Neuronal stem cell (in vitro differentiated cells): ENCODE measurements around the gene DNAH2.

Experiments used
- DNase-seq: peaks from one replicate; pipeline ENCODE4 v3.0.0-alpha.2; 2013; ENCODE audit warnings: low spot score
- H2AFZ ChIP-seq: one replicate; pipeline ENCODE4 v1.6.1; 2013; ENCODE audit warnings: mild to moderate bottlenecking, low read length, inconsistent platforms
- H2AK5ac ChIP-seq: 2 replicates; pipeline ENCODE4 v1.6.1; 2013; ENCODE audit warnings: low read depth, mild to moderate bottlenecking, inconsistent platforms, low read length, moderate library complexity, mixed read lengths
- H2BK120ac ChIP-seq: 2 replicates; pipeline ENCODE4 v1.6.1; 2013; ENCODE audit warnings: low read depth, mild to moderate bottlenecking, inconsistent platforms, low read length, moderate library complexity, mixed read lengths
- H2BK12ac ChIP-seq: one replicate; pipeline ENCODE4 v1.6.1; 2013; ENCODE audit warnings: low read length, inconsistent platforms
- H2BK15ac ChIP-seq: 2 replicates; pipeline ENCODE4 v1.6.1; 2013; ENCODE audit warnings: mild to moderate bottlenecking, low read length, inconsistent platforms, mixed read lengths
- H2BK5ac ChIP-seq: one replicate; pipeline ENCODE4 v1.6.1; 2013; ENCODE audit warnings: inconsistent platforms, mild to moderate bottlenecking, low read length, moderate library complexity
- H3K14ac ChIP-seq: one replicate; pipeline ENCODE4 v1.6.1; 2013; ENCODE audit warnings: low read length, inconsistent platforms
- H3K18ac ChIP-seq: 2 replicates; pipeline ENCODE4 v1.6.1; 2013; ENCODE audit warnings: low read length, inconsistent platforms
- H3K23ac ChIP-seq: 2 replicates; pipeline ENCODE4 v1.6.1; 2013; ENCODE audit warnings: low read depth, mild to moderate bottlenecking, mixed read lengths, low read length, inconsistent platforms; ENCODE audit not compliant: poor library complexity
- H3K27ac ChIP-seq: replicated peaks from 3 replicates; pipeline ENCODE4 v1.5.1; 2013; ENCODE audit warnings: low read length, inconsistent platforms
- H3K27me3 ChIP-seq, 3 experiments: 2 replicates each; pipeline ENCODE4 v1.6.1; 2013; ENCODE audit warnings: low read length in 3 of 3, mild to moderate bottlenecking in 2 of 3, inconsistent platforms in 1 of 3, low read depth in 1 of 3, mixed read lengths in 1 of 3, moderate library complexity in 1 of 3; ENCODE audit not compliant: control insufficient read depth in 3 of 3, insufficient read depth in 3 of 3
- H3K36me3 ChIP-seq, 2 donors: replicated peaks in 1 of 2; 2 replicates each; pipeline ENCODE4 v1.6.1; 2013; ENCODE audit warnings: low read length in 2 of 2; ENCODE audit not compliant: control insufficient read depth in 2 of 2, insufficient read depth in 2 of 2
- H3K4ac ChIP-seq: 2 replicates; pipeline ENCODE4 v1.6.1; 2013; ENCODE audit warnings: inconsistent platforms, mild to moderate bottlenecking, low read length, moderate library complexity
- H3K4me1 ChIP-seq, 2 donors: 1 replicate in 1 of 2; 2 replicates in 1 of 2; pipeline ENCODE4 v1.6.1; 2013; ENCODE audit warnings: low read length in 2 of 2, low read depth in 1 of 2; ENCODE audit not compliant: control insufficient read depth in 2 of 2, insufficient read depth in 1 of 2
- H3K4me2 ChIP-seq: one replicate; pipeline ENCODE4 v1.6.1; 2013; ENCODE audit warnings: mild to moderate bottlenecking, low read length, inconsistent platforms; ENCODE audit not compliant: insufficient read depth, poor library complexity, severe bottlenecking
- H3K4me3 ChIP-seq, 2 donors: 2 replicates each; pipeline ENCODE4 v1.5.1; 2013; ENCODE audit warnings: low read length in 2 of 2, mild to moderate bottlenecking in 2 of 2, inconsistent platforms in 1 of 2, moderate library complexity in 1 of 2
- H3K79me1 ChIP-seq: one replicate; pipeline ENCODE4 v1.6.1; 2013; ENCODE audit warnings: low read depth, mild to moderate bottlenecking, inconsistent platforms, low read length, moderate library complexity
- H3K9ac ChIP-seq: one replicate; pipeline ENCODE4 v1.6.1; 2013; ENCODE audit warnings: mild to moderate bottlenecking, low read depth, low read length, inconsistent platforms; ENCODE audit not compliant: poor library complexity
- H3K9me3 ChIP-seq, 2 donors: replicated peaks in 1 of 2; 2 replicates each; pipeline versions ENCODE3 to v1.6.1; 2013; ENCODE audit warnings: low read length in 2 of 2, mild to moderate bottlenecking in 2 of 2, inconsistent platforms in 1 of 2, low read depth in 1 of 2, mixed read lengths in 1 of 2, moderate library complexity in 1 of 2; ENCODE audit not compliant: control insufficient read depth in 2 of 2, insufficient read depth in 1 of 2
- H4K8ac ChIP-seq: one replicate; pipeline ENCODE4 v1.6.1; 2013; ENCODE audit warnings: low read depth, mild to moderate bottlenecking, inconsistent platforms, low read length, moderate library complexity
- H4K91ac ChIP-seq: one replicate; pipeline ENCODE4 v1.6.1; 2013; ENCODE audit warnings: low read length, low read depth, mild to moderate bottlenecking, inconsistent platforms; ENCODE audit not compliant: poor library complexity
- WGBS, 2 donors: extraction: QIAGEN DNeasy Blood & Tissue Kit; methylation state at CpG; one replicate each; pipeline ENCODE4 v1.1.7; 2013; ENCODE audit warnings: missing lambda C conversion rate in 2 of 2, mixed read lengths in 1 of 2; ENCODE audit not compliant: insufficient read length in 2 of 2, insufficient replicate concordance in 1 of 2; ENCODE audit errors: extremely low coverage in 2 of 2; 5-methylcytosine and 5-hydroxymethylcytosine counted together

The DNAH2 gene

DNA sequence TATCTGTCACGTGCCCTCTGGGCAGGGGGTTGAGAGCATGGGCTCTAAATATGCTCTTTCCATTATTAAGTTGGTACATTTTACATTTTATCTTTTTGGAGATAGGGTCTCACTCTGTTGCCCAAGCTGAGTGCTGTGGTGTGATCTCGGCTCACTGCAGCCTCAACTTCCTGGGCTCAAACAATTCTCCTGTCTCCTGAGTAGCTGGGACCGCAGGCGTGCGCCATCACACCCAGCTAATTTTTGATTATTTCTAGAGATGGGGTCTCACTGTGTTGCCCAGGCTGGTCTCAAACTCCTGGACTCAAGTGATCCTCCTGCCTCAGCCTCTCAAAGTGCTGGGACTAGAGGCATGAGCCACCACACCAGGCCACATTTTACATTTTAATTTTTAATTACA is 72.6 kb downstream of the DNAH2 start:
- H2BK12ac ChIP-seq, result no peak overlapping the region
- peaks cover 0 to 7% of the 10 kb centered on the region in 2 donors for H3K4me1 ChIP-seq
- no peak overlapping the region for H3K18ac ChIP-seq
- no peak overlapping the region for H2AFZ ChIP-seq
- H3K36me3 ChIP-seq, result no peaks in the 10 kb centered on the region
- H2BK120ac ChIP-seq, result no peak overlapping the region
- peaks cover 0 to 14% (median 0%) of the 10 kb centered on the region in 3 experiments for H3K27me3 ChIP-seq
- H4K91ac ChIP-seq, result no peak overlapping the region
- H3K4ac ChIP-seq, result no peak overlapping the region
- no peak overlapping the region for H3K4me3 ChIP-seq
- no peak overlapping the region for H3K4me2 ChIP-seq
- H2BK15ac ChIP-seq, result no peak overlapping the region
- H3K9ac ChIP-seq, result no peak overlapping the region
- no peak overlapping the region for H2BK5ac ChIP-seq
- H3K79me1 ChIP-seq, result no peaks in the 10 kb centered on the region
- no peak overlapping the region for H3K23ac ChIP-seq
- DNase-seq, result no peak
- H4K8ac ChIP-seq, result no peak overlapping the region
- no peak overlapping the region for H3K27ac ChIP-seq
- H3K9me3 ChIP-seq, result no peaks in the 10 kb centered on the region
- H2AK5ac ChIP-seq, result no peak overlapping the region
- WGBS, 2 donors, result no CpG with 5 or more reads among the region's 5 CpGs
- no peak overlapping the region for H3K14ac ChIP-seq

DNA sequence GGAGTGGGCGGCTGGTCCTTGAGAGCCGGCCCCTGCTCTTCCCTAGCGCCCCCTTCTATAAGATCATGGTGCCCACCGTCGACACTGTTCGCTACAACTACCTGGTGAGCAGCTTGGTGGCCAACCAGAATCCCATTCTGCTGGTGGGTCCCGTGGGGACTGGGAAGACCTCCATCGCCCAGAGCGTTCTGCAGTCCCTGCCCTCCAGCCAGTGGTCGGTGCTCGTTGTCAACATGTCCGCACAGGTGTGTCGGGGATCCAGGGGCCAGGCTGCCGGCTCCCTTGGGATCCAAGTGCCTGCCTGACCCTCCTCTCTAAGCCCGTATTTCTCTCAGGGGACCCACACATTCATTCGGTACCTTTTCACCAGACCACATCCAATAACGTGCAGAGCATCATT is 75.1 kb downstream of the DNAH2 start:
- Histone ChIP-seq H3K27ac (no peak overlapping the region), H3K23ac (peak overlapping the region; percentile 48), H2AK5ac (no peak overlapping the region), H2BK120ac (no peak overlapping the region), H3K14ac (no peak overlapping the region), H3K4ac (no peak overlapping the region), H2BK5ac (no peak overlapping the region), H2BK15ac (no peak overlapping the region), H3K18ac (no peak overlapping the region), H3K9me3 (no peaks in the 10 kb centered on the region), H3K4me2 (no peak overlapping the region), H3K27me3 (peaks cover 0 to 3% (median 0%) of the 10 kb centered on the region in 3 experiments), H3K4me1 (peaks cover 0 to 7% of the 10 kb centered on the region in 2 donors), H3K79me1 (no peaks in the 10 kb centered on the region), H3K36me3 (no peaks in the 10 kb centered on the region), H4K91ac (no peak overlapping the region), H2AFZ (no peak overlapping the region), H4K8ac (peak overlapping the region; percentile 19), H3K9ac (no peak overlapping the region), H3K4me3 (no peak overlapping the region), H2BK12ac (no peak overlapping the region)
- WGBS, 2 donors, result no CpG with 5 or more reads among the region's 17 CpGs
- no peak for DNase-seq

DNA sequence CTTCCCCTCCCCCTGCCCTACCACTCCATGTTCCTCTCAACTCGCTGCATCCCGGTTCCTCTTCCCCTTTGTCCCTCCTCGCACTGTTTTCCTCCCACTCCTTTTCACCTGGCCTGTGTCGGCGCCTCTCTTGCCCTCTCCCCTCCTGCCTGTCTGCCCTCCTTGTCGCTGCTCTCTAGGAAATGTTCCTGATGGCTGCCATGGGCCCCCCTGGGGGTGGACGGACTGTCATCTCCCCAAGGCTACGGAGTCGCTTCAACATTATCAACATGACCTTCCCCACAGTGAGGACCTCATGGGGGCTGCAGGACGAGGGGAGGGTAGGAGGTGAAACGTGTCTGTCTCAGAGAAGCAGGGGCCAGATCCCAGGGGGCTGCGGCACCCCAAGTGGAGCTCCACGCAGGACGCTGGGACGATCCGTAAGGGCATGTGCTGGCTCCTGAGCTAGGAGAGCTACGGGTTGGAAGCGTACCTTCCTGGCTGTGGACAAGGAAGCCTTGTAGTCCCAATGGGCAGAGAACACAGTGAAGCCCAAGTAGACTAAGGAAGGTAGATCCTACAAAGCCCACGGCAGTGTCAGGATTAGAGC is 76.6 kb downstream of the DNAH2 start:
- H2BK15ac ChIP-seq, result peak overlapping the region; percentile 93
- DNase-seq, result no peak
- no peak overlapping the region for H2BK12ac ChIP-seq
- no peak overlapping the region for H3K4me3 ChIP-seq
- H2AFZ ChIP-seq, result peak overlapping the region; percentile 58
- peaks cover 0 to 7% of the 10 kb centered on the region in 2 donors for H3K4me1 ChIP-seq
- peak overlapping the region; percentile 17 for H3K4ac ChIP-seq
- H3K9me3 ChIP-seq, result no peaks in the 10 kb centered on the region
- peak overlapping the region; percentile 91 for H2BK5ac ChIP-seq
- peak overlapping the region; percentile 79 for H2BK120ac ChIP-seq
- no peaks in the 10 kb centered on the region for H3K79me1 ChIP-seq
- H3K27ac ChIP-seq, result no peak overlapping the region
- peaks cover 0 to 3% (median 0%) of the 10 kb centered on the region in 3 experiments for H3K27me3 ChIP-seq
- no peak overlapping the region for H3K9ac ChIP-seq
- H3K18ac ChIP-seq, result peak overlapping the region; percentile 94
- peak overlapping the region; percentile 56 for H4K91ac ChIP-seq
- peak overlapping the region; percentile 76 for H2AK5ac ChIP-seq
- peak overlapping the region; percentile 52 for H4K8ac ChIP-seq
- WGBS, 2 donors, result no CpG with 5 or more reads among the region's 19 CpGs
- H3K36me3 ChIP-seq, result no peaks in the 10 kb centered on the region
- no peak overlapping the region for H3K4me2 ChIP-seq
- peak overlapping the region; percentile 44 for H3K23ac ChIP-seq
- H3K14ac ChIP-seq, result peak overlapping the region; percentile 58

DNA sequence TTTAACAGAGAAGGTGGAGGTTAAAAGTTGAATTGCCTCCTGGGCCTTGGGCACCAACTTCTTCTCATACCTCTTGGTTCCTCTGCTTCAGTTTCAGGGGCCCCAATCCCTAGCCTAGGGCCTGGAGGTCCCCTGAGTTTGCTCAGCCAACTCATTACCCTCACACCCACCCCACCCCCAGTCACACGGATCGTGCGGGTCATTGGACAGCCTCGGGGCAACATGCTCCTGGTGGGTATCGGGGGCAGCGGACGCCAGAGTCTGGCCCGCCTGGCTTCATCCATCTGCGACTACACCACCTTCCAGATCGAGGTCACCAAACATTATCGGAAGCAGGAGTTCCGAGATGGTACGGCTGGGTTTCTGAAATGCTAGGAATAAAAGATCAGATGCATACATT is 80.4 kb downstream of the DNAH2 start:
- Histone ChIP-seq H2BK120ac (no peak overlapping the region), H2BK5ac (no peak overlapping the region), H3K9me3 (no peaks in the 10 kb centered on the region), H3K36me3 (no peaks in the 10 kb centered on the region), H3K18ac (no peak overlapping the region), H3K4me2 (no peak overlapping the region), H3K4ac (no peak overlapping the region), H2BK15ac (no peak overlapping the region), H3K79me1 (no peaks in the 10 kb centered on the region), H2AK5ac (peak overlapping the region; percentile 6), H4K8ac (no peak overlapping the region), H3K27ac (no peak overlapping the region), H4K91ac (no peak overlapping the region), H3K9ac (no peak overlapping the region), H2AFZ (no peak overlapping the region), H3K27me3 (no peaks in the 10 kb centered on the region), H3K4me3 (no peak overlapping the region), H3K23ac (no peak overlapping the region), H3K4me1 (peaks cover 0 to 9% of the 10 kb centered on the region in 2 donors), H2BK12ac (no peak overlapping the region), H3K14ac (no peak overlapping the region)
- WGBS, 2 donors, result no CpG with 5 or more reads among the region's 13 CpGs
- DNase-seq, result no peak
